Measurements from ENCODE around the gene ZNF462. TPM values are rescaled to one million over a fixed set of nuclear protein-coding genes. Genes with fewer than 3 reads are reported as not detected.

ZNF462 gene
- total RNA-seq, 1 donor from 2014 or later, result 154 TPM

DNA sequence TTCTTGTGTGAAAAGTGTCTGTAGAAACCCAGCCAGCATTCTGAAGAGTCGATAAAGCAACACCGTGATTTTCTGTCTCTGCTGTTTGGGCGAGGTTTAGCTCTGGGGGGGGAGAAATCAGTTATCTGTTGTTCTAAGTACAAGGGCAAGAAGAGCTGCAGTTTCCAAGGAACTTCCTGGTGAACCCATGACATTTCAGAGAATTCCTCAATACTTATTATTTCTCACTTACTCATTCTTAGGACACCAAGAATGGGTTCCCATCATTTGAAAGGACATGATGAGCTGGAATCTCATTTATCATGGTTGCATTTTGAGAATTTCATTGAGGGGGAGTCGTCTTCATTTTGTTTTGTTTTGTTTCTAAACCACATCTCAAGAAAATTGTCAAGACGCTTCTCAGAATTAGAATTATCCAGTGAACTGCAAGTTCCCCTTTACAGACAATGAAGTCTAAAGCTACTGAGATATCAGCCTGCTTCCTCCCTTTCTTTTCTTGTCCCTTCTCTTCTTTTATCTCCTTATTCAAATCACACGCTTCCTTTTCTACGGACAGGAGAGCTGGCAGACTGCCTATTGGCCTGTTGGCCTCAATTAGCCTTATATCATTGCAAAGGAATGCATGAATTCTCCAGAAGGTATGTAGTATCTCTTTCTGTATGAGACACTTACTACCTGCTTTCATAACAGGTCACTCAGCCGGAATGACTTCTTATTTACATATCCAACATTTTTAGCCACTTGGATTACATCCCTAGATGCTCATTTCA is 53.7 kb downstream of the ZNF462 start:
- TF ChIP-seq, protein P1, sequence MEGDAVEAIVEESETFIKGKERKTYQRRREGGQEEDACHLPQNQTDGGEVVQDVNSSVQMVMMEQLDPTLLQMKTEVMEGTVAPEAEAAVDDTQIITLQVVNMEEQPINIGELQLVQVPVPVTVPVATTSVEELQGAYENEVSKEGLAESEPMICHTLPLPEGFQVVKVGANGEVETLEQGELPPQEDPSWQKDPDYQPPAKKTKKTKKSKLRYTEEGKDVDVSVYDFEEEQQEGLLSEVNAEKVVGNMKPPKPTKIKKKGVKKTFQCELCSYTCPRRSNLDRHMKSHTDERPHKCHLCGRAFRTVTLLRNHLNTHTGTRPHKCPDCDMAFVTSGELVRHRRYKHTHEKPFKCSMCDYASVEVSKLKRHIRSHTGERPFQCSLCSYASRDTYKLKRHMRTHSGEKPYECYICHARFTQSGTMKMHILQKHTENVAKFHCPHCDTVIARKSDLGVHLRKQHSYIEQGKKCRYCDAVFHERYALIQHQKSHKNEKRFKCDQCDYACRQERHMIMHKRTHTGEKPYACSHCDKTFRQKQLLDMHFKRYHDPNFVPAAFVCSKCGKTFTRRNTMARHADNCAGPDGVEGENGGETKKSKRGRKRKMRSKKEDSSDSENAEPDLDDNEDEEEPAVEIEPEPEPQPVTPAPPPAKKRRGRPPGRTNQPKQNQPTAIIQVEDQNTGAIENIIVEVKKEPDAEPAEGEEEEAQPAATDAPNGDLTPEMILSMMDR (IDR thresholded peaks at IDR 0.05; ENCODE audit: unreplicated experiment), result no peak
- no peaks in the 10 kb centered on the region for H3K9me3 Mint-ChIP-seq
- H3K27me3 Mint-ChIP-seq (ENCODE audit: low read depth), result no peaks in the 10 kb centered on the region
- peaks cover 65% of the 10 kb centered on the region for H3K4me1 Mint-ChIP-seq
- H3K4me3 Mint-ChIP-seq, result peak overlapping the region; percentile 2
- peak overlapping the region; percentile 98 for H3K27ac Mint-ChIP-seq
- H3K36me3 Mint-ChIP-seq, result peaks cover 9% of the 10 kb centered on the region
- peak in 1 of 2 experiments; percentile 64 for DNase-seq (ENCODE audit: low spot score in 2 of 2, unreplicated experiment in 2 of 2)

DNA sequence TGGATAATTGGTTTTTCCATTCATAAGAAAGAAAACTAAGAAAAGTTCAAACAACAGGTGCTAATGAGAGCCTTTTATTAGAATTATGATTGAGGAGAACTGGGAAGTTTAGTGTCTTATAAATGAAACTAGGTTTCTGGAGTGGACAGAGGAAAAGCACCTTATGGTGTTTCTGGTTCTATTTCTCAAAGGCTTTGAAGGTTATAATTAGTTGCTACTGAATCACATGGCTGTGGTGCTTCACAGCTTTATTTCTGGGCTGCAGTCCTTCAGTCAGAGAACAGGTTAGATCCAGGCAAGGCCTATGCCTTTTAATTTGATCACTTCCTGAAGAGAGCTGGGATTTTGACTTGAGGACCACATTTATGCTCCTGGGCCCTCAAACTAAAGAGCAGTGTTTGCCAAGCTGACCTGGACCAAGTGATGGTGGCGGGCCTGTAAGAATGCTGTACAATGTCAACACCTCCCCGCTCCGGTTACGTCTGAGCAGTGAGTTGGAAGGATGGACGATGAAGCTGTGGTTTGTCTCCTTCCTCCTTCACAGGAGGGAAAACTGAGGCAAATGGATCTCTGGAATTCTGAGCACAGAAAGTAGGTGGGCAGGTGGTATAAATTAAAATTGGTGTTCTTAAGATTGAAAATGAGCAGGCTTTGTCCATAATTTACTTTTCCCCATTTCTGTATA is 56.0 kb downstream of the ZNF462 start:
- no peak for DNase-seq (ENCODE audit: low spot score in 2 of 2, unreplicated experiment in 2 of 2)
- no peaks in the 10 kb centered on the region for H3K9me3 Mint-ChIP-seq
- H3K4me3 Mint-ChIP-seq, result no peak overlapping the region
- H3K27ac Mint-ChIP-seq, result peak overlapping the region; percentile 99
- TF ChIP-seq, protein P1 (IDR thresholded peaks at IDR 0.05; ENCODE audit: unreplicated experiment), result no peak
- no peaks in the 10 kb centered on the region for H3K27me3 Mint-ChIP-seq (ENCODE audit: low read depth)
- peaks cover 15% of the 10 kb centered on the region for H3K36me3 Mint-ChIP-seq
- peaks cover 77% of the 10 kb centered on the region for H3K4me1 Mint-ChIP-seq

DNA sequence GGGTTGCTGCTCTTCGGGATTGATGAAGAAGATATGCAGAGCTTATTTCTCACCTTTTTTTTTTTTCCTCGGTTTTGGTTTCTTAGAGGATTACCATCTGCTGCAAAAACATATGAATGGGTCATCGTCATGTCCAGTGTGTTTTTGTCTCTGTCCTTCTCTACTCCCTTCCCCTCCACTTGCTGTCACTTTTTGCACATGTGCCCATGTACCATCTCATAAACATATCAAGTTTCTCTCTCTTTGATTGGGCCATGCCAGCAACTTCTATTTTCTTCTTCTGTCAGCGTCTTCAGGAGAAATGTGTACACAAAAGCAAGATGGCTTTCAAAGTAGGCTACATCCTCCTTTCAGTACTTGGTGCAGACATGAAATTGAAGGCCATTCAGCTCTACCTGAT is 57.1 kb downstream of the ZNF462 start:
- H3K4me1 Mint-ChIP-seq, result peaks cover 70% of the 10 kb centered on the region
- TF ChIP-seq, protein P1 (IDR thresholded peaks at IDR 0.05; ENCODE audit: unreplicated experiment), result no peak
- no peaks in the 10 kb centered on the region for H3K27me3 Mint-ChIP-seq (ENCODE audit: low read depth)
- peaks cover 7% of the 10 kb centered on the region for H3K9me3 Mint-ChIP-seq
- DNase-seq (ENCODE audit: low spot score in 2 of 2, unreplicated experiment in 2 of 2), result no peak
- H3K36me3 Mint-ChIP-seq, result peaks cover 26% of the 10 kb centered on the region
- H3K4me3 Mint-ChIP-seq, result no peak overlapping the region
- peak overlapping the region; percentile 99 for H3K27ac Mint-ChIP-seq

DNA sequence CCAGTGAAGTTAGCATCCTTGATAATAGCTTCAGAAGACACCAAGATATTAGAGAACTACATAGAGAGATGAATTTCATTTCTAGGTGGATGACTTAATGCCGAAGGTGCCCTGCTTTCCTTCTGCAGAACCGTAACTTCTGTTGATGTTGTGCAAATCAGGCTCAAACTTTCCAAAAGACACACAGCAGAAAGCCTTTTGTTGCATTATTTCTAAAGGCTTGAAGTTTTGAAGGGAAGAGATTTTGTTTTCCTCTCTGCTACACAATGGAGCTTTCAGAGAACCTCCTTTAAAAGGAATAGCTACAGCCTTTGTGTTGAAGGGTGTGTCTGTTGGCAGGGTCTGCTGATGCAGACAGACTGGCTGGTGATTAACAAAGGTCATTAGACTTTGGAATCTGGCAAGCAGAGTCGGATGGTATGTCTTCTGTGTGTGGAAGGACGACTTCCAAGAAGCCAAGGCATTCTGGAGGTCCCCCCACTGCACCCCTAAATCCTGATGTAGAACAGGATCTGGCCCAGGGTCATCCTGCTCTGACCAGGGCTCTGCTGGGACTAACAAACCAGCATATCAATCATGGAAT is 57.8 kb downstream of the ZNF462 start:
- Mint-ChIP-seq H3K27ac (peak overlapping the region; percentile 99), H3K4me1 (peaks cover 63% of the 10 kb centered on the region), H3K27me3 (ENCODE audit: low read depth) (no peaks in the 10 kb centered on the region), H3K9me3 (peaks cover 9% of the 10 kb centered on the region), H3K4me3 (peak overlapping the region; percentile 53), H3K36me3 (peaks cover 33% of the 10 kb centered on the region)
- DNase-seq (ENCODE audit: low spot score in 2 of 2, unreplicated experiment in 2 of 2), result no peak
- TF ChIP-seq, protein P1 (IDR thresholded peaks at IDR 0.05; ENCODE audit: unreplicated experiment), result no peak

DNA sequence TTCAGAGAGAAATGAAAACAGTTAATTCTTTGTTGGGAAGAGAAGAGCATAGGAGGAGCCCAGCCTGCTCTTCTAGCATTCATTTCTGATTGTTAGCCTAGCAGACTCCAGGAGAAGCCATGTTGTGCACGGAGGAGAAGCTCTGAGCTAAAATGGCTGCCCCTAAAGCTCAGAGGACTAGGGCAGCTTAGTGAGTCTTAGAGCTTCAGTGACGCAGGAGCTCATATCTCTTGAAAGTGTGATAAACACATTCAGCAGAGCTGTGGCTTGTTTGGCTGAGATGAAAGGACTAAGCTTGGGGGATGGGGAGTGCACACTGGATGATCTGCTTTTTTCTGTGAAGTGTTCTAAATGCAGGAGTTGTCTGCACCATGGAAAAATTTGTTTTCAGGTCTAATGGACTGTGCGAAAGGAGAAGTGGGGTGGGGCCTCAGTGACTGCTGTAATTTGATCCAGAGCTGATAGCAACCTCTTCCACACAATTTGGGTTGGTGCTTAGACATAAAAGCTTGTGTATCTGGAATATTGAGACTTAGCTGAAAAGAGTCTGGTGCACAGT is 58.5 kb downstream of the ZNF462 start:
- peak in 1 of 2 experiments; percentile 48 for DNase-seq (ENCODE audit: low spot score in 2 of 2, unreplicated experiment in 2 of 2)
- H3K27me3 Mint-ChIP-seq (ENCODE audit: low read depth), result no peaks in the 10 kb centered on the region
- peak overlapping the region; percentile 99 for H3K27ac Mint-ChIP-seq
- peaks cover 14% of the 10 kb centered on the region for H3K9me3 Mint-ChIP-seq
- H3K36me3 Mint-ChIP-seq, result peaks cover 40% of the 10 kb centered on the region
- H3K4me1 Mint-ChIP-seq, result peaks cover 56% of the 10 kb centered on the region
- peak overlapping the region; percentile 53 for H3K4me3 Mint-ChIP-seq
- TF ChIP-seq, protein P1 (IDR thresholded peaks at IDR 0.05; ENCODE audit: unreplicated experiment), result no peak
